Lower leg skin (tissue), 3 donors: ENCODE data around the gene PLA2G2D.

Experiments used
- POLR2A ChIP-seq, 2 donors: fragments of 450-650 bp; IDR thresholded peaks; one replicate each; pipeline ENCODE4 v1.6.1; 2016 to 2017; ENCODE audit warnings: antibody characterized with exemption in 2 of 2, mild to moderate bottlenecking in 1 of 2, moderate library complexity in 1 of 2
- TF ChIP-seq, protein P1 (sequence below), 3 donors: fragments of 450-650 bp; IDR thresholded peaks; one replicate each; pipeline ENCODE4 v1.5.1; 2016; ENCODE audit warnings: antibody characterized with exemption in 3 of 3, mild to moderate bottlenecking in 3 of 3, moderate library complexity in 2 of 3

DNA sequence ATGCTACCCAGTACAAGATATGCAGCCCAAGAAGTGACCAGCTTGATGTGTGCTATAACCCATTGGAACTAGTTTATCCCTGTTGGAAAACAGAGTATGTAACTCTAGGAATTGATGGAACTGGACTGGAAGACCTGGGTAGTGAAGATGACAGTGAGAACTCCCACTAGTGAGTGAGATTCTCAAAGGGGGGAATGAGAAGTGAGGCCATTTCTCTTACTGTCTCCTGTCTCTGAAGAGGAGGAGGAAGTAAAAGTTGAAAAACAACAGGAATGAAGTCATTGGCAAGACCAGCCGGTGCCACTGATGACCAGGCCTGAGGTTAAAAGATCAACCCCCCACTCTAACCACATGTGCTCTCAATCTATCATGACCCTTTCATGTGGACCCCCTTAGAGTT is 40.7 kb upstream of the PLA2G2D start:
- TF ChIP-seq, protein P1, sequence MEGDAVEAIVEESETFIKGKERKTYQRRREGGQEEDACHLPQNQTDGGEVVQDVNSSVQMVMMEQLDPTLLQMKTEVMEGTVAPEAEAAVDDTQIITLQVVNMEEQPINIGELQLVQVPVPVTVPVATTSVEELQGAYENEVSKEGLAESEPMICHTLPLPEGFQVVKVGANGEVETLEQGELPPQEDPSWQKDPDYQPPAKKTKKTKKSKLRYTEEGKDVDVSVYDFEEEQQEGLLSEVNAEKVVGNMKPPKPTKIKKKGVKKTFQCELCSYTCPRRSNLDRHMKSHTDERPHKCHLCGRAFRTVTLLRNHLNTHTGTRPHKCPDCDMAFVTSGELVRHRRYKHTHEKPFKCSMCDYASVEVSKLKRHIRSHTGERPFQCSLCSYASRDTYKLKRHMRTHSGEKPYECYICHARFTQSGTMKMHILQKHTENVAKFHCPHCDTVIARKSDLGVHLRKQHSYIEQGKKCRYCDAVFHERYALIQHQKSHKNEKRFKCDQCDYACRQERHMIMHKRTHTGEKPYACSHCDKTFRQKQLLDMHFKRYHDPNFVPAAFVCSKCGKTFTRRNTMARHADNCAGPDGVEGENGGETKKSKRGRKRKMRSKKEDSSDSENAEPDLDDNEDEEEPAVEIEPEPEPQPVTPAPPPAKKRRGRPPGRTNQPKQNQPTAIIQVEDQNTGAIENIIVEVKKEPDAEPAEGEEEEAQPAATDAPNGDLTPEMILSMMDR (IDR thresholded peaks at IDR 0.05) = no peak
- TF ChIP-seq POLR2A (IDR thresholded peaks at IDR 0.05) = no peak
